Endothelial cell of umbilical vein (primary cell): ENCODE measurements around the gene PDE1C. TPM values are rescaled to one million over a fixed set of nuclear protein-coding genes. Genes with fewer than 3 reads are reported as not detected.

ENCODE experiments used
- BruUV-seq: library from RNA; stranded (reverse); fragments of 400-500 nt; replicated peaks from 2 replicates; lab custom pipeline; 2021; lab: Mats Ljungman, UMichigan
- CTCF ChIA-PET: fragments of 300-600, 350-600 bp; sonication (Branson Sonifier 250); formaldehyde crosslinking; loops from one replicate; lab custom pipeline; 2021; ENCODE audit warnings: antibody characterized with exemption, inconsistent platforms; lab: Charles Lee
- POLR2A ChIA-PET: fragments of 300-600, 350-600 bp; sonication (Branson Sonifier 250); formaldehyde crosslinking; loops from one replicate; lab custom pipeline; 2021; ENCODE audit warnings: antibody characterized with exemption, inconsistent platforms; lab: Charles Lee
- DNase-seq: peaks from one replicate; pipeline ENCODE4 v3.0.0-alpha.2; 2011; ENCODE audit warnings: low read depth, low spot score
- FAIRE-seq: peaks from 2 replicates; lab custom pipeline; 2011; peaks lifted over from hg19 to GRCh38; lab: Jason Lieb, UNC
- H2AFZ ChIP-seq: 2 replicates; pipeline ENCODE4 v1.6.0; 2012; ENCODE audit warnings: low read depth, low read length, control low read depth, inconsistent platforms
- H3K27ac ChIP-seq: 2 replicates; pipeline ENCODE4 v1.5.1; 2011; ENCODE audit warnings: low read depth, mild to moderate bottlenecking, control low read depth, low read length, moderate library complexity; ENCODE audit not compliant: insufficient read depth
- H3K27me3 ChIP-seq, 2 experiments: 2 replicates each; pipeline versions ENCODE4 v1.6.0 to v1.6.1; 2011; ENCODE audit warnings: low read length in 2 of 2, mixed read lengths in 1 of 2; ENCODE audit not compliant: control insufficient read depth in 2 of 2, insufficient read depth in 2 of 2
- H3K36me3 ChIP-seq, 2 experiments: 2 replicates in 1 of 2; 3 replicates in 1 of 2; pipeline ENCODE4 v1.5.1; 2011; ENCODE audit warnings: low read length in 2 of 2, mild to moderate bottlenecking in 1 of 2, moderate library complexity in 1 of 2; ENCODE audit not compliant: control insufficient read depth in 2 of 2, insufficient read depth in 2 of 2; ENCODE audit errors: extremely low read depth in 1 of 2
- H3K4me1 ChIP-seq: 3 replicates; pipeline ENCODE4 v1.5.1; 2011; ENCODE audit warnings: mild to moderate bottlenecking, low read length; ENCODE audit not compliant: control insufficient read depth, insufficient read depth; ENCODE audit errors: extremely low read depth
- H3K4me2 ChIP-seq: 2 replicates; pipeline ENCODE4 v1.6.1; 2011; ENCODE audit warnings: low read length, control low read depth, mixed read lengths; ENCODE audit not compliant: insufficient read depth
- H3K4me3 ChIP-seq, 3 experiments: fragments of 200-600 bp in 1 of 3; sonication (generic), shearing (Covaris generic) in 1 of 3; replicated peaks in 1 of 3; 2 replicates each; pipeline ENCODE4 v1.5.1; 2011 to 2016; ENCODE audit warnings: control low read depth in 3 of 3, low read length in 3 of 3, mild to moderate bottlenecking in 2 of 3, inconsistent platforms in 1 of 3, low read depth in 1 of 3, moderate library complexity in 1 of 3; ENCODE audit not compliant: insufficient read depth in 1 of 3
- H3K79me2 ChIP-seq: 2 replicates; pipeline ENCODE4 v1.6.0; 2012; ENCODE audit warnings: low read length, inconsistent platforms; ENCODE audit not compliant: control insufficient read depth, insufficient read depth
- H3K9ac ChIP-seq: replicated peaks from 2 replicates; pipeline ENCODE3; 2011; ENCODE audit warnings: low read length, control low read depth; ENCODE audit not compliant: insufficient read depth; ENCODE audit errors: extremely low read depth
- H3K9me1 ChIP-seq: replicated peaks from 3 replicates; pipeline ENCODE4 v1.6.0; 2011; ENCODE audit warnings: mild to moderate bottlenecking, low read length; ENCODE audit not compliant: control insufficient read depth, insufficient read depth; ENCODE audit errors: extremely low read depth
- H3K9me3 ChIP-seq: replicated peaks from 2 replicates; pipeline ENCODE4 v1.5.1; 2012; ENCODE audit warnings: low read length, inconsistent platforms; ENCODE audit not compliant: control insufficient read depth, insufficient read depth
- H4K20me1 ChIP-seq: replicated peaks from 2 replicates; pipeline ENCODE3; 2011; ENCODE audit warnings: mild to moderate bottlenecking, low read length; ENCODE audit not compliant: control insufficient read depth, insufficient read depth; ENCODE audit errors: extremely low read depth
- EZH2 ChIP-seq: IDR thresholded peaks from 2 replicates; pipeline ENCODE4 v1.6.1; 2012; ENCODE audit warnings: borderline replicate concordance, low read depth, mild to moderate bottlenecking, moderate library complexity, low read length, inconsistent platforms; ENCODE audit not compliant: severe bottlenecking
- FOS ChIP-seq: IDR thresholded peaks from 2 replicates; pipeline ENCODE4 v1.6.1; 2011; ENCODE audit warnings: mild to moderate bottlenecking, low read length, moderate library complexity, borderline replicate concordance; ENCODE audit not compliant: insufficient read depth
- GATA2 ChIP-seq: IDR thresholded peaks from 2 replicates; pipeline ENCODE4 v1.7.0; 2011; ENCODE audit warnings: low read depth, mild to moderate bottlenecking, moderate library complexity, mixed read lengths, low read length; ENCODE audit not compliant: insufficient read length, insufficient read depth
- JUN ChIP-seq: IDR thresholded peaks from 2 replicates; pipeline ENCODE4 v1.6.1; 2011; ENCODE audit warnings: borderline replicate concordance, low read depth; ENCODE audit not compliant: insufficient read length, insufficient read depth
- MYC ChIP-seq: IDR thresholded peaks from one replicate; pipeline ENCODE4 v1.6.1; 2011; ENCODE audit warnings: mild to moderate bottlenecking, low read depth, low read length
- POLR2A ChIP-seq: IDR thresholded peaks from 2 replicates; pipeline ENCODE4 v1.6.1; 2012; ENCODE audit warnings: low read depth, mild to moderate bottlenecking, control low read depth, low read length
- POLR2AphosphoS5 ChIP-seq: IDR thresholded peaks from 2 replicates; pipeline ENCODE4 v1.6.1; 2012; ENCODE audit warnings: low read depth, mild to moderate bottlenecking, control low read depth, low read length, moderate library complexity; ENCODE audit not compliant: insufficient read depth
- dilution Hi-C: fragments of 300-500 bp; cut with MboI; formaldehyde crosslinking; loops from one replicate; pipeline ENCODE4 v1.15.0; 2019; ENCODE audit warnings: low sequenced_read_pairs; ENCODE audit not compliant: extremely low pct_ligation_motif_present
- intact Hi-C: fragments of 100-400 bp; cut with micrococcal nuclease; formaldehyde crosslinking; loops from one replicate; pipeline ENCODE4 v1.10.0; 2022
- polyA plus RNA-seq, 4 experiments: library from polyadenylated mRNA; depleted of rRNA in 3 of 4; stranded (reverse) in 3 of 4; unstranded in 1 of 4; fragments of >200 nt; gene quantifications; 2 replicates each; pipeline versions ENCODE4 v1.2.1 to v1.2.3, GENCODE V29; 2011 to 2012; ENCODE audit warnings: missing spikeins in 1 of 4
- total RNA-seq: library from RNA; stranded (reverse); gene quantifications from 2 replicates; pipeline ENCODE4 v1.2.3, GENCODE V29; 2021
- TF ChIP-seq, protein P1 (sequence below): IDR thresholded peaks from 2 replicates; pipeline ENCODE4 v1.6.1; 2011; ENCODE audit not compliant: insufficient read depth, insufficient read length
- TF ChIP-seq, protein P2 (sequence below), 2 donors: IDR thresholded peaks; 1 replicate in 1 of 2; 2 replicates in 1 of 2; pipeline ENCODE4 v1.5.1; 2011; ENCODE audit warnings: low read length in 2 of 2, mild to moderate bottlenecking in 2 of 2, moderate library complexity in 2 of 2, control low read depth in 1 of 2, inconsistent platforms in 1 of 2, low read depth in 1 of 2; ENCODE audit not compliant: insufficient read depth in 1 of 2; ENCODE audit errors: extremely low read depth in 1 of 2

The PDE1C gene
- total and polyA plus RNA-seq, 2 donors (not counting 3 experiments of a cell fraction or from before 2014, with no cell fraction given), result 0.90 to 3.1 TPM

DNA sequence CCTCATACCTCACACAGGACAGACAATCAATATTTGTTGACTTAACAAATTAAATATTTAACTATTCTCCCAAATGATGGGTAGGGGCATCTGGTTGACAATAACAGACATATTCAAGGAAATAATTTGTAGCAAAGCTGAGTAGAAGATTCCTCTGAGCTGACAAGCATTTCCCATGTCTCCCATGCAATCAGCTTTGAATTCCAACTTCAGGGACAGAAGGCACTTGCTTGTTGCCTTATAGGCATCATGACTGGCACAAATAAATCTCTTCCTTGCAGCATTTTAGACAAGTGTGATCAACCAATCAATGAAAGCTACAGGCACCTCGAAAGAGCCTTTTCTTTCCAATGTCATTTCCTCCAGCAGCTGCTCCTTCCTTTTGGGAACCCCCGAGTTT is 146.0 kb downstream of the PDE1C start:
- Histone ChIP-seq H4K20me1 (no peaks in the 10 kb centered on the region), H3K4me1 (no peaks in the 10 kb centered on the region), H3K4me3 (no peak overlapping the region), H3K27me3 (no peaks in the 10 kb centered on the region), H3K36me3 (no peaks in the 10 kb centered on the region), H3K27ac (no peak overlapping the region), H3K9me1 (no peaks in the 10 kb centered on the region), H3K79me2 (no peaks in the 10 kb centered on the region), H3K9ac (no peak overlapping the region), H3K4me2 (no peak overlapping the region), H2AFZ (no peak overlapping the region), H3K9me3 (no peaks in the 10 kb centered on the region)
- CTCF ChIA-PET, result interaction anchor here (1.1 kb wide), 1 partner anchor 10 kb away, joined by 4 read pairs; no protein-coding TSS in a partner anchor
- TF ChIP-seq JUN (no peak), GATA2 (no peak), EZH2 (no peak), POLR2A (no peak), POLR2AphosphoS5 (no peak)
- TF ChIP-seq, protein P1, sequence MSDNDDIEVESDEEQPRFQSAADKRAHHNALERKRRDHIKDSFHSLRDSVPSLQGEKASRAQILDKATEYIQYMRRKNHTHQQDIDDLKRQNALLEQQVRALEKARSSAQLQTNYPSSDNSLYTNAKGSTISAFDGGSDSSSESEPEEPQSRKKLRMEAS, result no peak
- POLR2A ChIA-PET, result no interaction called here
- dilution Hi-C loops, result no loop called here
- no TSS peak for BruUV-seq
- intact Hi-C loops, result no loop called here
- FAIRE-seq (no peak), DNase-seq (no peak)

DNA sequence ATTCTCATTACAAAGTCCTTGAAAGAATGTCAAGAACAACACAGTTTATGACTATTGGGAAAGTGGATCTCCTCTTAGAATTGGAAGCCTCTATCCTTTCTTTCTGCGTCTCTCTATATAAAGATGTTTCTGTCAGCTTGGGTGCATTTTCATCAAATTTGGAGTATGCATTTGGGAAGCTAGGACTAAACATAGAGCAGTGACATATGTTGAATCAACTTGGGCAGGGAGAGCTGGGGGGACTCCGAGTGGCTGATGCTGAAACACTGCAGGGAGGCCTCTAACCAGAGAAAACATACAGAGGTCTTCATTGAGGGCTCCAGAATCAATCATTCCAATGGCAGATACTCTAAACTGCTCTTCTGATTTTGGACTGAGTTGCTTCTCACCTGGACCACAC is 147.4 kb downstream of the PDE1C start:
- DNase-seq, result no peak
- Histone ChIP-seq H3K4me2 (no peak overlapping the region), H3K4me1 (no peaks in the 10 kb centered on the region), H3K27me3 (no peaks in the 10 kb centered on the region), H3K27ac (no peak overlapping the region), H4K20me1 (no peaks in the 10 kb centered on the region), H2AFZ (no peak overlapping the region), H3K9ac (no peak overlapping the region), H3K36me3 (no peaks in the 10 kb centered on the region), H3K79me2 (no peaks in the 10 kb centered on the region), H3K4me3 (no peak overlapping the region), H3K9me1 (no peaks in the 10 kb centered on the region), H3K9me3 (no peaks in the 10 kb centered on the region)
- CTCF ChIA-PET, result interaction anchor here (1.0 to 1.2 kb wide), 2 partner anchors 11 to 109 kb away, joined by 3 to 7 read pairs; no protein-coding TSS in a partner anchor
- BruUV-seq, result no TSS peak
- dilution Hi-C loops, result no loop called here
- POLR2A ChIA-PET, result no interaction called here
- TF ChIP-seq FOS, result no peak
- no peak for TF ChIP-seq POLR2AphosphoS5
- TF ChIP-seq GATA2, result no peak
- TF ChIP-seq, protein P1, result no peak
- no peak for TF ChIP-seq POLR2A
- TF ChIP-seq EZH2, result no peak
- TF ChIP-seq JUN, result no peak
- TF ChIP-seq, protein P2, sequence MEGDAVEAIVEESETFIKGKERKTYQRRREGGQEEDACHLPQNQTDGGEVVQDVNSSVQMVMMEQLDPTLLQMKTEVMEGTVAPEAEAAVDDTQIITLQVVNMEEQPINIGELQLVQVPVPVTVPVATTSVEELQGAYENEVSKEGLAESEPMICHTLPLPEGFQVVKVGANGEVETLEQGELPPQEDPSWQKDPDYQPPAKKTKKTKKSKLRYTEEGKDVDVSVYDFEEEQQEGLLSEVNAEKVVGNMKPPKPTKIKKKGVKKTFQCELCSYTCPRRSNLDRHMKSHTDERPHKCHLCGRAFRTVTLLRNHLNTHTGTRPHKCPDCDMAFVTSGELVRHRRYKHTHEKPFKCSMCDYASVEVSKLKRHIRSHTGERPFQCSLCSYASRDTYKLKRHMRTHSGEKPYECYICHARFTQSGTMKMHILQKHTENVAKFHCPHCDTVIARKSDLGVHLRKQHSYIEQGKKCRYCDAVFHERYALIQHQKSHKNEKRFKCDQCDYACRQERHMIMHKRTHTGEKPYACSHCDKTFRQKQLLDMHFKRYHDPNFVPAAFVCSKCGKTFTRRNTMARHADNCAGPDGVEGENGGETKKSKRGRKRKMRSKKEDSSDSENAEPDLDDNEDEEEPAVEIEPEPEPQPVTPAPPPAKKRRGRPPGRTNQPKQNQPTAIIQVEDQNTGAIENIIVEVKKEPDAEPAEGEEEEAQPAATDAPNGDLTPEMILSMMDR (IDR thresholded peaks at IDR 0.05; ENCODE audit: extremely low read depth in 1 of 2, insufficient read depth in 1 of 2, low read depth in 1 of 2, low read length in 2 of 2), result no peak
- no peak for TF ChIP-seq MYC
- intact Hi-C loops, result no loop called here
- FAIRE-seq, result no peak
